Right lobe of liver (tissue), 6 donors: Measurements from ENCODE around the gene DGKI. TPM values are rescaled to one million over a fixed set of nuclear protein-coding genes. Genes with fewer than 3 reads are reported as not detected.
"Not testable (repeated sequence)": the region's sequence is repeated elsewhere in the genome, so short reads cannot be mapped to it uniquely, and the experiment has no call there.

Experiments used
- ATAC-seq, 4 donors: fragments of 200-7000 bp; cut with Tn5 transposase; one replicate each; pipeline ENCODE4 v1.9.1; 2020; ENCODE audit warnings: mild to moderate bottlenecking in 4 of 4, moderate library complexity in 4 of 4
- DNase-seq, 3 donors: peaks; one replicate each; pipeline ENCODE4 v3.0.0-alpha.2; 2020
- H3K27ac ChIP-seq, 3 donors: fragments of 200-600 bp; one replicate each; pipeline ENCODE4 v1.8.0; 2022
- H3K27me3 ChIP-seq, 2 donors: fragments of 200-600 bp; one replicate each; pipeline ENCODE4 v1.8.0; 2022
- H3K36me3 ChIP-seq, 4 donors: fragments of 200-600 bp; sonication (generic) in 1 of 4; one replicate each; pipeline versions ENCODE4 v1.5.1 to v1.8.0; 2017 to 2022; ENCODE audit warnings: control low read depth in 1 of 4
- H3K4me1 ChIP-seq, 4 donors: fragments of 200-600 bp; sonication (generic) in 1 of 4; one replicate each; pipeline versions ENCODE4 v1.5.1 to v1.8.0; 2017 to 2022; ENCODE audit warnings: control low read depth in 1 of 4
- H3K4me3 ChIP-seq, 3 donors: fragments of 200-600 bp; one replicate each; pipeline ENCODE4 v1.8.0; 2022
- H3K9me3 ChIP-seq, 4 donors: fragments of 200-600 bp; sonication (generic) in 1 of 4; one replicate each; pipeline versions ENCODE4 v1.5.1 to v1.8.0; 2017 to 2022; ENCODE audit warnings: control low read depth in 1 of 4
- POLR2A ChIP-seq: fragments of 450-650 bp; IDR thresholded peaks from one replicate; pipeline ENCODE4 v1.6.1; 2017; ENCODE audit warnings: antibody characterized with exemption, mild to moderate bottlenecking
- WGBS: methylation state at CpG from one replicate; pipeline ENCODE4 v1.1.6; 2018; ENCODE audit warnings: low coverage, low lambda C conversion rate; ENCODE audit not compliant: insufficient coverage; ENCODE audit errors: missing lambda C conversion rate; 5-methylcytosine and 5-hydroxymethylcytosine counted together
- intact Hi-C, 2 donors: fragments of 100-400 bp; cut with DNase I; formaldehyde crosslinking; loops; one replicate each; pipeline versions ENCODE4 v1.11.2 to v1.14.1; 2022
- total RNA-seq, 6 experiments: library from RNA; depleted of rRNA in 2 of 6; stranded (reverse); fragments of >200 nt in 2 of 6; fragmentation: NEBNext Ultra II Directional in 3 of 6; extraction: Animal tissue kit (Norgen Biotek cat#: 25700) in 3 of 6; gene quantifications; one replicate each; pipeline versions ENCODE4 v1.1.0 to v1.2.4, GENCODE V29; 2016 to 2023
- TF ChIP-seq, protein P1 (sequence below), 4 donors: fragments of 200-600 bp in 3 of 4; fragments of 450-650 bp in 1 of 4; IDR thresholded peaks; one replicate each; pipeline versions ENCODE4 v1.5.1 to v1.8.0; 2016 to 2022; ENCODE audit warnings: antibody characterized with exemption in 4 of 4, mild to moderate bottlenecking in 2 of 4
- donor health status: DM: no; HTN: yes; CAD: no.
- donor health status: DM: no; HTN: no; CAD: no.
- donor health status: DM: no; HTN: no; CAD: no.
- donor health status: DM: no; HTN: yes; CAD: no.
- donor health status: DM: no; HTN: yes; CAD: no.

Gene DGKI
- total RNA-seq, 6 experiments from 2014 or later: 0.05 to 0.35 (median 0.06) TPM; not detected in 1

DNA sequence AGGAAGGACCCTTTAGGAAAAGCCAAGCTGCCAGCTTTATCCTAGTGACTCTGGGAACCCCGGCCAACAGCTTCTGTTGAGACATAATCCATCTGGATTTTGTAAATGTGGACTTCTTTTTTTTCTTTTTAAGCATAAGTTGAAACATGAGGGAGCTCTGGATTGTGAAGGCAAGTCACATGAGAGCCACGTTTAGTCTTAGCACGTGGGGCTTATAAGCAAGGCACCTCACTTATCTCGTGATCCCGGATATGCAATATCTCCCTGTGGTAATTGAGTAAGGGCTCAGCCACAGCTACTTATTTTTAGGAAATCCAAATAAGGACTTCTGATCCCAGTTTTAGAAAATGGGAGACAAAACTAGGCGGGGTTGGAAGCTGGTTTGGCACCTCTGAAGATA is 392.0 kb downstream of the DGKI start:
- no peak for DNase-seq
- 17% methylated on average over 6 of the region's 6 CpGs for WGBS

DNA sequence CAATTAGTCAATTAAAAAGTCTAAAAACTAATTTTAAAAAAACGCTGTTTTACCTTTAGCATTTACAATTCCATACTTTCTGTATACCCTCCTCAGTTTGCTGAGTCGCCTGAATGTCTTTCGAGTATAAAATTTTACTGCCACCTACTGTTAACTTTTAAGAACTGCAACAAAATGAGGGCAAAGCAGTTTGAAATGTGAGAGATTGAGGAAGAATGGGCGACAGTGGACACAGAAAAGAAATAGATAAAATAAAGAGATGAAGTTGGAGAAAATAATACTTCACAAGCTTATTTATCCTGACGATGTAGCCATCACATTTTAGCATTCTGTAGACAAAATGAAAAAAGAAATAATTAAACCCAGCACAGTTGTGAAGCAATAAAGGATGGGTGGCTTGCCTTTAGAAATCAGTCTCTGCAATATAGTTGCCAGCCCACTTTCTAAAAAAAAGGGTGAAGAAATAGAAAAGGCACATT is 392.5 kb downstream of the DGKI start:
- ATAC-seq: peak; percentile 63 to 84 (median 74)
- no peak for DNase-seq
- TF ChIP-seq, protein P1, sequence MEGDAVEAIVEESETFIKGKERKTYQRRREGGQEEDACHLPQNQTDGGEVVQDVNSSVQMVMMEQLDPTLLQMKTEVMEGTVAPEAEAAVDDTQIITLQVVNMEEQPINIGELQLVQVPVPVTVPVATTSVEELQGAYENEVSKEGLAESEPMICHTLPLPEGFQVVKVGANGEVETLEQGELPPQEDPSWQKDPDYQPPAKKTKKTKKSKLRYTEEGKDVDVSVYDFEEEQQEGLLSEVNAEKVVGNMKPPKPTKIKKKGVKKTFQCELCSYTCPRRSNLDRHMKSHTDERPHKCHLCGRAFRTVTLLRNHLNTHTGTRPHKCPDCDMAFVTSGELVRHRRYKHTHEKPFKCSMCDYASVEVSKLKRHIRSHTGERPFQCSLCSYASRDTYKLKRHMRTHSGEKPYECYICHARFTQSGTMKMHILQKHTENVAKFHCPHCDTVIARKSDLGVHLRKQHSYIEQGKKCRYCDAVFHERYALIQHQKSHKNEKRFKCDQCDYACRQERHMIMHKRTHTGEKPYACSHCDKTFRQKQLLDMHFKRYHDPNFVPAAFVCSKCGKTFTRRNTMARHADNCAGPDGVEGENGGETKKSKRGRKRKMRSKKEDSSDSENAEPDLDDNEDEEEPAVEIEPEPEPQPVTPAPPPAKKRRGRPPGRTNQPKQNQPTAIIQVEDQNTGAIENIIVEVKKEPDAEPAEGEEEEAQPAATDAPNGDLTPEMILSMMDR (IDR thresholded peaks at IDR 0.05): peak; percentile 57 to 71 (median 64)
- TF ChIP-seq POLR2A: no peak
- intact Hi-C loops: loop anchor here in 1 of 2 donors (5.0 kb wide), 1 partner anchor 287 kb away; no protein-coding TSS in a partner anchor
- Histone ChIP-seq H3K27me3 (no peaks in the 10 kb centered on the region), H3K4me3 (no peak overlapping the region), H3K9me3 (no peaks in the 10 kb centered on the region), H3K36me3 (no peaks in the 10 kb centered on the region), H3K27ac (no peak overlapping the region), H3K4me1 (no peaks in the 10 kb centered on the region)
- WGBS: 3% methylated on average over 5 of the region's 5 CpGs

More for the DNA sequence above, 392.0 kb downstream of the DGKI start:
- TF ChIP-seq, protein P1 (IDR thresholded peaks at IDR 0.05): no peak
- TF ChIP-seq POLR2A: no peak
- Histone ChIP-seq H3K36me3 (no peaks in the 10 kb centered on the region), H3K27ac (no peak overlapping the region), H3K9me3 (no peaks in the 10 kb centered on the region), H3K4me1 (no peaks in the 10 kb centered on the region), H3K27me3 (no peaks in the 10 kb centered on the region), H3K4me3 (no peak overlapping the region)
- intact Hi-C loops: loop anchor here in 1 of 2 donors (5.0 kb wide), 1 partner anchor 287 kb away; no protein-coding TSS in a partner anchor
- ATAC-seq: peak; percentile 39 to 56 (median 44)

DNA sequence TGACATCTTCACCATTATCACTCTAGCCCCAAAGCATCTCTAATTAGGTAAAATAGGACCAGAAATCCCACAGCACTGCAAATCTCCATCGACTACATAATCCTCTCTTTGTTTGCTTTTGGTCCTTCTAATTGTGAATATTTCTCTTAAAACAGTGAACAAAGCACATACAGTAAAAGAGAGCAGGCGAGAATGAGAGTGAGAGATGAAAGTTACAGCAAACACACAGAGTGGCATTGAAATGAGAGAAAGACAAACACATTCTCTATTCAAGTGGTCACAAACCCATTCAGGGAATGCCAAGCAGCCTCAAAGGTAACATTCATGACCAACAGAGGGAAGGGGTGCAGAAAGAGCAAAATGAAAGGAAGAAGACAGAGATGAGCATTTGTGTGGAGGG is 393.4 kb downstream of the DGKI start:
- intact Hi-C loops: loop anchor here in 1 of 2 donors (5.0 kb wide), 1 partner anchor 286 kb away; no protein-coding TSS in a partner anchor
- 33% methylated on average over 2 of the region's 2 CpGs for WGBS
- Histone ChIP-seq H3K27ac (no peak overlapping the region), H3K9me3 (no peaks in the 10 kb centered on the region), H3K27me3 (no peaks in the 10 kb centered on the region), H3K4me1 (no peaks in the 10 kb centered on the region), H3K36me3 (no peaks in the 10 kb centered on the region), H3K4me3 (no peak overlapping the region)
- no peak for ATAC-seq
- no peak for DNase-seq
- no peak for TF ChIP-seq POLR2A
- TF ChIP-seq, protein P1 (IDR thresholded peaks at IDR 0.05): no peak

DNA sequence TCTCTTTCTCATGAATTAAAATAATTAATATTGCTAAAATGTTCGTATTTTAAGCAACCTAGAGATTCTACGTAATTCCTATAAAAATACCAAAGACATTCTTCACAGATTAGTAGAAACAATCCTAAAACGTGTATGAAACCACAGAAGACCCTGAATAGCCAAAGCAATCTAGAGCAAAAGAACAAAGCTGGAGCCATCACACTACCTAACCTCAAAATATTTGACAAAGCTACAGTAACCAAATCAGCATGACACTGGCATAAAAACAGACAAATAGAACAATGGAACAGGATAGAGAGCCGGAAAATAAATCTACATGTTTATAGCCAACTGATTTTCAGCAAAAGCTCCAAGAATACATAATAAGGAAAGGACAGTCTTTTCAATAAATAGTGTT is 397.8 kb downstream of the DGKI start:
- Histone ChIP-seq H3K27me3 (no peaks in the 10 kb centered on the region), H3K27ac (no peak overlapping the region), H3K4me3 (no peak overlapping the region), H3K9me3 (no peaks in the 10 kb centered on the region), H3K36me3 (no peaks in the 10 kb centered on the region), H3K4me1 (no peaks in the 10 kb centered on the region)
- ATAC-seq (no peak), DNase-seq (no peak)
- intact Hi-C loops: no loop called here
- no peak for TF ChIP-seq POLR2A
- TF ChIP-seq, protein P1 (IDR thresholded peaks at IDR 0.05): no peak
- 53% methylated on average over 4 of the region's 4 CpGs for WGBS

DNA sequence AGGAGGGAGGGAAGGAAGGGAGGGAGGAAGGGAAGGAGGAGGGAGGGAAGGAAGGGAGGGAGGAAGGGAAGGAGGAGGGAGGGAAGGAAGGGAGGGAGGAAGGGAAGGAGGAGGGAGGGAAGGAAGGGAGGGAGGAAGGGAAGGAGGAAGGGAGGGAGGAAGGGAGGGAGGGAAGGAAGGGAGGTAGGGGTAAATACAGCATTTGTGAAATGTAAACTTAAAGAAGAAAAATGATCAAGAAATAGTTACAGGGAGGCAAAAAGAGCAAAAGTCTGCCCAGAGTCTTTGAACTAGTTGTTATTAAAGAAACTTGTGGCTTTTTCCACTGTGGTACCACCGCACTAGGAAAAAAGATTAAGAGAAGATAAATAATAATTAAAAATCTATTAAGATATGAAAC is 398.2 kb downstream of the DGKI start:
- H3K9me3 ChIP-seq, H3K36me3 ChIP-seq, H3K27me3 ChIP-seq, H3K27ac ChIP-seq, intact Hi-C loops, H3K4me3 ChIP-seq, H3K4me1 ChIP-seq, ATAC-seq, DNase-seq: not testable (repeated sequence)
- 92% methylated on average over 1 of the region's 1 CpG for WGBS
